Adrenal gland (tissue), 12 donors: ENCODE measurements around the gene TRIO. TPM values are rescaled to one million over a fixed set of nuclear protein-coding genes. Genes with fewer than 3 reads are reported as not detected.

Experiments
- DNase-seq, 7 donors: peaks; one replicate each; pipeline ENCODE4 v3.0.0-alpha.2; 2019 to 2020
- H3K27ac ChIP-seq, 5 donors: fragments of 200-600 bp; sonication (generic) in 4 of 5; 1 replicate in 3 of 5; 2 replicates in 2 of 5; pipeline versions ENCODE4 v1.5.1 to v1.8.0; 2016 to 2020; ENCODE audit warnings: mild to moderate bottlenecking in 1 of 5
- H3K27me3 ChIP-seq: fragments of 200-600 bp; 2 replicates; pipeline ENCODE4 v1.8.0; 2021
- H3K36me3 ChIP-seq, 2 donors: fragments of 200-600 bp; replicated peaks in 1 of 2; 1 replicate in 1 of 2; 2 replicates in 1 of 2; pipeline versions ENCODE4 v1.5.1 to v1.8.0; 2018 to 2022
- H3K4me1 ChIP-seq, 2 donors: fragments of 200-600 bp; replicated peaks in 1 of 2; 1 replicate in 1 of 2; 2 replicates in 1 of 2; pipeline versions ENCODE4 v1.5.1 to v1.8.0; 2018 to 2021
- H3K4me3 ChIP-seq, 4 donors: fragments of 200-600 bp; sonication (generic) in 3 of 4; one replicate each; pipeline ENCODE4 v1.5.1; 2016 to 2018
- H3K9me3 ChIP-seq, 3 donors: fragments of 200-600 bp; sonication (generic) in 1 of 3; replicated peaks in 1 of 3; 1 replicate in 2 of 3; 2 replicates in 1 of 3; pipeline versions ENCODE4 v1.5.1 to v1.8.0; 2016 to 2021
- CTCF ChIP-seq, 6 experiments: fragments of 450-650 bp in 4 of 6; fragments of 200-600 bp in 2 of 6; sonication (generic) in 1 of 6; IDR thresholded peaks; 1 replicate in 5 of 6; 2 replicates in 1 of 6; pipeline versions ENCODE4 v1.5.1 to v1.8.0; 2016 to 2021; ENCODE audit warnings: antibody characterized with exemption in 6 of 6, mild to moderate bottlenecking in 2 of 6, moderate library complexity in 1 of 6
- POLR2A ChIP-seq, 2 donors: fragments of 450-650 bp; IDR thresholded peaks; one replicate each; pipeline ENCODE4 v1.6.1; 2017; ENCODE audit warnings: antibody characterized with exemption in 2 of 2, mild to moderate bottlenecking in 2 of 2, moderate library complexity in 1 of 2
- WGBS, 4 donors: extraction: QIAGEN DNeasy Blood & Tissue Kit in 2 of 4; methylation state at CpG; one replicate each; pipeline versions ENCODE4 v1.1.5 to v1.1.7; 2013 to 2017; 5-methylcytosine and 5-hydroxymethylcytosine counted together
- intact Hi-C, 2 donors: fragments of 100-400 bp; cut with DNase I; formaldehyde crosslinking; loops; one replicate each; pipeline versions ENCODE4 v1.14.1 to v1.15.0; 2022 to 2023
- polyA plus RNA-seq, 3 donors: library from polyadenylated mRNA; stranded (reverse); fragments of 200-250 nt in 2 of 3; fragments of 350-450 nt in 1 of 3; fragmentation: Illumina TruSeq in 1 of 3; extraction: RNeasy Lipid Tissue Mini Kit (QIAGEN cat#74804) in 1 of 3; gene quantifications; one replicate each; pipeline ENCODE4 v1.2.3, GENCODE V29; 2013 to 2014
- total RNA-seq, 9 donors: library from RNA; depleted of rRNA in 4 of 9; stranded (reverse); fragments of >200 nt in 4 of 9; fragments of 120-200 nt in 1 of 9; fragmentation: NEBNext Ultra II Directional in 1 of 9; extraction: Animal tissue kit (Norgen Biotek cat#: 25700) in 1 of 9; gene quantifications; one replicate each; pipeline versions ENCODE4 v1.1.0 to v1.2.4, GENCODE V29; 2013 to 2023
- donor health status: healthy with polysubstance abuse.
- donor health status: Bipolar disorder and iron deficiency.
- donor health status: DM: yes; HTN: yes; CAD: no.
- donor health status: DM: no; HTN: no; CAD: no.
- donor health status: DM: no; HTN: no; CAD: no.
- donor health status: DM: yes; HTN: yes; CAD: no.

Gene TRIO
- total and polyA plus RNA-seq, 12 donors, result 27.3 to 109 (median 72.4) TPM

GRCh38 chr5:14208071-14209021 lies 65.2 kb downstream of the TRIO start:
- TF ChIP-seq POLR2A (IDR thresholded peaks at IDR 0.05) (no peak), CTCF (IDR thresholded peaks at IDR 0.05) (no peak)
- H3K4me1 ChIP-seq, result peaks cover 23 to 64% of the 10 kb centered on the region in 2 donors
- H3K36me3 ChIP-seq, result no peaks in the 10 kb centered on the region
- no peak overlapping the region for H3K27ac ChIP-seq
- H3K9me3 ChIP-seq, result no peaks in the 10 kb centered on the region
- 68 to 80% (median 75%) methylated on average over 8 of the region's 8 CpGs for WGBS, 4 donors
- no peak overlapping the region for H3K4me3 ChIP-seq
- intact Hi-C loops, result loop anchor here in 1 of 2 donors (10.0 kb wide), 1 partner anchor 64 kb away; the partner anchor contains the start of gene TRIO
- DNase-seq, result no peak
- H3K27me3 ChIP-seq, result no peaks in the 10 kb centered on the region

- H3K9me3 ChIP-seq, result no peaks in the 10 kb centered on the region
- H3K4me1 ChIP-seq, result peaks cover 18 to 58% of the 10 kb centered on the region in 2 donors
- H3K36me3 ChIP-seq, result no peaks in the 10 kb centered on the region
- DNase-seq, result no peak
- no peak overlapping the region for H3K4me3 ChIP-seq
- H3K27ac ChIP-seq, result no peak overlapping the region
- 83 to 88% (median 85%) methylated on average over 9 of the region's 9 CpGs for WGBS, 4 donors
- no peak for TF ChIP-seq POLR2A (IDR thresholded peaks at IDR 0.05)
- no peak for TF ChIP-seq CTCF (IDR thresholded peaks at IDR 0.05)
- intact Hi-C loops, result loop anchor here in 1 of 2 donors (10.0 kb wide), 1 partner anchor 65 kb away; the partner anchor contains the start of gene TRIO
- H3K27me3 ChIP-seq, result no peaks in the 10 kb centered on the region
Observed at GRCh38 chr5:14209222-14209822, 66.2 kb downstream of the TRIO start.

- WGBS, 4 donors, result 93 to 98% (median 95%) methylated on average over 8 of the region's 8 CpGs
- peaks cover 13 to 53% of the 10 kb centered on the region in 2 donors for H3K4me1 ChIP-seq
- H3K27ac ChIP-seq, result no peak overlapping the region
- no peak for DNase-seq
- no peak for TF ChIP-seq CTCF (IDR thresholded peaks at IDR 0.05)
- no peak for TF ChIP-seq POLR2A (IDR thresholded peaks at IDR 0.05)
- no peaks in the 10 kb centered on the region for H3K9me3 ChIP-seq
- intact Hi-C loops, result loop anchor here in 1 of 2 donors (10.0 kb wide), 1 partner anchor 65 kb away; the partner anchor contains the start of gene TRIO
- no peak overlapping the region for H3K4me3 ChIP-seq
- H3K36me3 ChIP-seq, result no peaks in the 10 kb centered on the region
- H3K27me3 ChIP-seq, result no peaks in the 10 kb centered on the region
Observed at GRCh38 chr5:14209836-14210235, 66.7 kb downstream of the TRIO start.

GRCh38 chr5:14210729-14211128 lies 67.6 kb downstream of the TRIO start:
- Histone ChIP-seq H3K27ac (no peak overlapping the region), H3K9me3 (no peaks in the 10 kb centered on the region), H3K36me3 (no peaks in the 10 kb centered on the region), H3K4me3 (no peak overlapping the region), H3K27me3 (no peaks in the 10 kb centered on the region), H3K4me1 (peaks cover 12 to 44% of the 10 kb centered on the region in 2 donors)
- WGBS, 4 donors, result 48 to 57% (median 52%) methylated on average over 4 of the region's 4 CpGs
- intact Hi-C loops, result no loop called here
- no peak for DNase-seq
- TF ChIP-seq CTCF (IDR thresholded peaks at IDR 0.05) (no peak), POLR2A (IDR thresholded peaks at IDR 0.05) (no peak)
